Subcutaneous abdominal adipose tissue (tissue), 5 donors: ENCODE measurements around the gene NT5C3B.

Experiments
- H3K27ac ChIP-seq: one replicate; pipeline ENCODE4 v1.7.0; 2013; ENCODE audit warnings: low read depth, mild to moderate bottlenecking, inconsistent platforms, low read length, moderate library complexity
- H3K27me3 ChIP-seq, 5 donors: one replicate each; pipeline ENCODE4 v1.7.0; 2013; ENCODE audit warnings: low read length in 5 of 5, inconsistent platforms in 1 of 5; ENCODE audit not compliant: control insufficient read depth in 5 of 5, insufficient read depth in 4 of 5
- H3K36me3 ChIP-seq, 5 donors: one replicate each; pipeline ENCODE4 v1.7.0; 2013; ENCODE audit warnings: low read length in 5 of 5; ENCODE audit not compliant: control insufficient read depth in 5 of 5, insufficient read depth in 5 of 5
- H3K4me1 ChIP-seq, 5 donors: one replicate each; pipeline ENCODE4 v1.7.0; 2013; ENCODE audit warnings: low read length in 5 of 5, mild to moderate bottlenecking in 3 of 5, moderate library complexity in 1 of 5; ENCODE audit not compliant: control insufficient read depth in 5 of 5, insufficient read depth in 5 of 5
- H3K4me3 ChIP-seq, 5 donors: one replicate each; pipeline ENCODE4 v1.7.0; 2013; ENCODE audit warnings: low read length in 5 of 5, low read depth in 1 of 5
- H3K9ac ChIP-seq, 5 donors: one replicate each; pipeline ENCODE4 v1.7.0; 2013; ENCODE audit warnings: low read length in 5 of 5, mild to moderate bottlenecking in 4 of 5, moderate library complexity in 3 of 5
- H3K9me3 ChIP-seq, 5 donors: one replicate each; pipeline ENCODE4 v1.7.0; 2013; ENCODE audit warnings: low read length in 5 of 5; ENCODE audit not compliant: control insufficient read depth in 5 of 5
- donor health status: healthy.
- donor health status: healthy.
- donor health status: healthy.
- donor health status: healthy.
- donor health status: healthy.

NT5C3B gene

DNA sequence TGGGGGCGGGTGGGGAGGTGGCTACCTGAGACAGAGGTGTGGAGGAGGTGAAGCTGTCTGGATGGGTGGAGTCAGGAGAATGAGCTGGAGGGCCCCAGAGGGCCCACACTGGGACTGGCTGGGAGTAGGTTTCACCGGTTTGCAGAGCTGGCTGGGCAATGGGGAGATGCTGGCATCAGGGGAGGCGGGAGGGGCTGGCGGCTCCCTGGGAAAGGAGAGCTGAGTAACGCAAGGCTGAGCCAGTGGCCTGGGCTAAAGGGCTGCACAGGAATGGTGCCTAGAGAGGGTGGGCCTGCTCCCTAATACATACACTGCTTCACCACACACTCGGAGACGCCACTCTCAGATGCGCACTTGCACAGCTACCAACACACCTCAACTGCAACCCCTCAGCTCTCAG lies 36.7 kb downstream of the NT5C3B start:
- Histone ChIP-seq H3K4me1 (peaks cover 0 to 20% (median 8%) of the 10 kb centered on the region in 5 donors), H3K27ac (no peak overlapping the region), H3K36me3 (no peaks in the 10 kb centered on the region), H3K9ac (no peak overlapping the region), H3K9me3 (no peaks in the 10 kb centered on the region), H3K27me3 (peaks cover 0 to 8% (median 0%) of the 10 kb centered on the region in 5 donors), H3K4me3 (no peak overlapping the region)

DNA sequence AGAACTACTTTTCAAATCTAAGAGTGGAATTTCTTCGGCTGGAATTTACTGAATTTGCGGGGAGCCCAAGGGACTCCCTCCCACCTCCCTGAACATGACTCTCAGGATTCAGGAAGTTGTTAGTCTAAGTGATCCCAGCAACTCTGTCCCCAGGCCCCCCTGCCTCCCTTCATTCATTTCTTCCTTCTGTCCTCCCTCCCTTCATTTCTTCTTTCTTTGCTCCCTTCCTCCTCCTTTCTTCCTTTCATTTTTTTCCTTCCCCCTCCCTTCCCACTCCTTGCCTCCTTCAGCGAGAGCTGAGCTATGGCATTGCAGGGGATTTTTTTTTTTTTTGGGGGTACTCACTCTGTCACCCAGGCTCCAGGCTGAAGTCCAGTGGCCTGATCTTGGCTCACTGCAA lies 38.7 kb downstream of the NT5C3B start:
- peaks cover 0 to 5% (median 0%) of the 10 kb centered on the region in 5 donors for H3K27me3 ChIP-seq
- peaks cover 0 to 21% (median 18%) of the 10 kb centered on the region in 5 donors for H3K4me1 ChIP-seq
- no peak overlapping the region for H3K9ac ChIP-seq
- no peak overlapping the region for H3K4me3 ChIP-seq
- no peak overlapping the region for H3K27ac ChIP-seq
- no peaks in the 10 kb centered on the region for H3K36me3 ChIP-seq
- no peaks in the 10 kb centered on the region for H3K9me3 ChIP-seq

DNA sequence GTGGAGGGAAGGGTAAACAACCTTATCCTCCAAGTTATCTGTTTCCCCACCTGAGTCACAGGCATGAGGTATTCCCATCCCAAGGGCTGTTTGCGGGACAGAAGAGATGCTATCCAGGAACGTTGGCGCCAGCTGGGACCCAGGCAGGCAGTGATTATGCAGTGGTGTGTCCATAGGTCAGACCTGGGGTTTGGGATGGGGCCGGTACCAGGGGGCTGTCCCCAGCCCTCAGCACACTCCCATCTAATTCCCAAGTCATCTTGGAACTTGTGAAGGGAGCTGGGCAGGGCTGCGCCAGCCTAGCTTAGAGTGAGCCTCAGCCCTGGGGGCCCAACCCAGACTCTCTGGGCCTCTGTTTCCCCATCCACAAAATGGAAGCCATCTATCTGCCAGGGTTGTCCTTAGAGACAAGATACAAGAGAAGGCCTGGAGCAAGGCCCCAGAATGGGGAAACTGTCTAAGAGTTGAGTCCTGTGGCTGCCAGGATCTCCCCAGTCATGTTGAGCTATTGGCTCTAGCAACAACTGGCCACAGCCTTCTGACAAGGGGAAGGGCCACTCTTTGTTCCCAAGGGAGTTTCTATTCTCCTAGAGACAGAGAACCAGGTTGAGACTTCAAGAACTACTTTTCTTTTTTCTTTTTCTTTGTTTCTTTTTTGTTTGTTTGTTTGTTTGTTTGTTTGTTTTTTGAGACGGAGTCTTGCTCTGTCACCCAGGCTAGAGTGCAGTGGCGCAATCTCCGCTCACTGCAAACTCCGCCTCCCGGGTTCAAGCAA lies 39.7 kb downstream of the NT5C3B start:
- no peak overlapping the region for H3K9ac ChIP-seq
- peaks cover 0 to 17% (median 16%) of the 10 kb centered on the region in 5 donors for H3K4me1 ChIP-seq
- H3K4me3 ChIP-seq, result no peak overlapping the region
- no peaks in the 10 kb centered on the region for H3K36me3 ChIP-seq
- H3K9me3 ChIP-seq, result no peaks in the 10 kb centered on the region
- H3K27me3 ChIP-seq, result peaks cover 0 to 5% (median 0%) of the 10 kb centered on the region in 5 donors
- H3K27ac ChIP-seq, result no peak overlapping the region

DNA sequence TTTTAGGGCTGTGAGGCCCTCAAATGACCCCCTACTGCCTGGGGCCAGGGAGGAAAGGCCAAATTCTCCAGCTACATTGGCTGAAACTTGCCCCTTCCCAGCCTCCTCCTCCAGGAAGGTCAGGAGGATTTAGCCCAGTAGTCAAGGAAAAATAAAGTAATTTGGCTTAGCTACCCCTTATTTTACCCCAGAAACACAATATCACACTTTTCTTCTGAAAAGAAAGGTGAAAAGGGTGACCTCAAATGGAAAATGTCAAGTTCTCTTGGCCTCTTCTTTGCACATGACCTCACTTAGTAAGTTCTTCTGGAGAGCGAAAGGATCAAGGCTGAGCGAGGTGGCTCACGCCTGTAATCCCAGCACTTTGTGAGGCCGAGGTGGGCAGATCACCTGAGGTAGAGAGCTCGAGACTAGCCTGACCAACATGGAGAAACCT lies 41.5 kb downstream of the NT5C3B start:
- H3K9me3 ChIP-seq, result no peaks in the 10 kb centered on the region
- no peak overlapping the region for H3K27ac ChIP-seq
- H3K4me1 ChIP-seq, result peaks cover 0 to 11% (median 8%) of the 10 kb centered on the region in 5 donors
- H3K36me3 ChIP-seq, result no peaks in the 10 kb centered on the region
- no peaks in the 10 kb centered on the region for H3K27me3 ChIP-seq
- no peak overlapping the region for H3K4me3 ChIP-seq
- no peak overlapping the region for H3K9ac ChIP-seq

DNA sequence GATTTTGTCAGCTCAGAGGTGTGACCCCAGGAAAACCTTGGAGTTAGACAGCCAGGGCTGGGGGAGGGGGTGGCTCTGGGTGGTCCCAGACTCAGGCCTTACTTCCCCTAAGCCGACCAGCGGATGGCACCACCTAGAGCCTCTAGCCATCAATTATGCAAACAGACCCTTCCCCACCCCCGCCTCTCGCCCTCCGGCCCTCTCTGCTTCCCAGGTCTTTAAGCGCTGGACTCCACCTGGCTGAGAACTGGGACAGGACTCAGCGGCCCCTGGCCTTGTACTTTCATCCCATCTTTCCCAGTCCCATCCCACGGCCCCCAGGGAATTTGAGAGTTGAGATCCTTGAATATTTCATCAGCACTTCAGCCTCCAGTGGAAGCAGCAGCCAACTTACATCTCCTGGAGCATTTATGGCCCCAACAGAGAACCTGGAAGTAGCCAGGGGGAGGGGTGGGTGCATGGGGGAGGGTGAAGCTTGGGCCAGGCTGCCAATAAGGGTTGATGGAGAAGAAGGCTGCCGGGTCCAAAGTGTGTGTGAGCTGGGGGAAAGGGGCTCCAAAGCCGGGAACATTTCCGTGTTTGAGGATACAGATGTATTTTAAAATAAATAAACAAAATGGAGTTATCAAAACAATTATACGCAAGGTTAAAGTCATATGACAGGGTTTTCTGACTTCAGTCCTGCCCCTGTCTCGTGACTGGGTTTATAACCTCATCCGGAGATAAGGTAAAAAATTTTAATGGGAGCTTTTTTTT lies 42.1 kb downstream of the NT5C3B start:
- H3K27ac ChIP-seq, result no peak overlapping the region
- H3K9me3 ChIP-seq, result no peaks in the 10 kb centered on the region
- H3K9ac ChIP-seq, result peak overlapping the region in 1 of 5 donors; percentile 37
- H3K4me1 ChIP-seq, result peaks cover 0 to 11% (median 8%) of the 10 kb centered on the region in 5 donors
- no peak overlapping the region for H3K4me3 ChIP-seq
- no peaks in the 10 kb centered on the region for H3K27me3 ChIP-seq
- H3K36me3 ChIP-seq, result no peaks in the 10 kb centered on the region

DNA sequence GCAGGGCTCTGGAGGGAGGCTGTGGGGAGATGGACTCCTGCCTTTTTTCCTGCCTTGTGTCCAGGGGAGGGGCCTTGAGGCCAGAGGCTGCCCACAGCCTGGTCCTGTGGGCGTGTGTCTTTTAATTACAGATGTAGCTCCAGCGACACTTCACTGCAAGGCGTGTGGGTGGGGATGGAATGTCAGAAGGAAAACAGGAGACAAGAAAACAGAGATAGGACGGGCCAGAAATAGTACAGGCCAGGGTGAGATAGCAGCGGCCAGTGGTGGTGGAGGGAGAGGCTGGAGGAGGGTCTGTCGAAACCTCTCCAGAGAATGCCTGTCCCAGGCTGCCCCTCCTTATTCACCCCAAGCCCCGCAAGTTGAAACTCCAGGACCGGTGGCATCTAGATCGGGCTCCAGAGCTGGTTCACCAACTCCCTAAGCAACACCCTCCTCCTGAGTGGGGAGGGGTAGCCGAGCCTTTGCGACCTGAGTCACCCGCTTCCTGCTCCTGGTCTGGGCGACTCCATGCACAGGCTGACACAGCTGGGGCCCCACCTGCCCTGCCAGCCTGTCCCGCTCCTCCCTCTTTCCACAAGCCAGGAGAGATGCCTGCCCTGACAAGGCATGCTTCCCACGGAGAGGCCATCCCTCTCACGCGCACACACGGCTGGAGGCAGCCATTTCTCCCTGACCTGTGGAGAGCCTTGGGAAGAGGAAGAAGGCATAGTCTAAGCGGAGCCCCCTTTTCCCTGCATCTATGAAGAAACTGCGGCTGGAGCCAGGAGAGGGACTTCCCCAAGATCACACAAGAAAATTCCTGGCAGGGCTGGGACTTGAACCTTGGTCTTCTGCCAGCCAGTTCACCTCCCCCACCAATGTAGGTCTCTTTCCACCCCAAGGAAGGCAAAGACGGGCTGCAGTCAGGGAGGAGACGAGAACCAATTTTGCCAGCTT lies 42.9 kb downstream of the NT5C3B start:
- Histone ChIP-seq H3K27me3 (no peaks in the 10 kb centered on the region), H3K9me3 (no peaks in the 10 kb centered on the region), H3K4me3 (no peak overlapping the region), H3K4me1 (peaks cover 0 to 11% (median 8%) of the 10 kb centered on the region in 5 donors), H3K27ac (no peak overlapping the region), H3K36me3 (no peaks in the 10 kb centered on the region), H3K9ac (peak overlapping the region in 1 of 5 donors; percentile 37)

DNA sequence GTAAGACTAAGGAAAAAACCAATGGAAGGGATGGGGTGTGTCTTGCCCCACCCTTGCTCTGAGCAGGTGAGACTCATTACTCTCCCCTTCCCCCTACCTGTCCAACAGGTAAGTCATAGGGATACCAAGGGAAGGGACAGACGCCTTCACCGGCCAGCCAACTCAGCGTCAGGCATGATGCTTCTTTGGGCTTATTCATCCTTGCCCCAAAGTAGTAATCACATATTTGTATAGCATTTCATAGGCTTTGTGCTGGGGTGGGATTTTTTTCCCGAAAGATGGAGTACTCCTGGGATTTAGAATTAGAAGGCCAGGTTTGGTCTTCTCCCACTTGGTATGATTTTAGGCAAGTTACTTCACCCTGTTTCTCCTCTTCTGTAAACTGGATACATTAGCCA lies 49.0 kb downstream of the NT5C3B start:
- peak overlapping the region in 2 of 5 donors; percentile 4 to 42 for H3K4me3 ChIP-seq
- no peaks in the 10 kb centered on the region for H3K27me3 ChIP-seq
- no peaks in the 10 kb centered on the region for H3K36me3 ChIP-seq
- no peak overlapping the region for H3K27ac ChIP-seq
- H3K4me1 ChIP-seq, result peaks cover 2 to 43% (median 34%) of the 10 kb centered on the region in 5 donors
- no peak overlapping the region for H3K9ac ChIP-seq
- no peaks in the 10 kb centered on the region for H3K9me3 ChIP-seq

DNA sequence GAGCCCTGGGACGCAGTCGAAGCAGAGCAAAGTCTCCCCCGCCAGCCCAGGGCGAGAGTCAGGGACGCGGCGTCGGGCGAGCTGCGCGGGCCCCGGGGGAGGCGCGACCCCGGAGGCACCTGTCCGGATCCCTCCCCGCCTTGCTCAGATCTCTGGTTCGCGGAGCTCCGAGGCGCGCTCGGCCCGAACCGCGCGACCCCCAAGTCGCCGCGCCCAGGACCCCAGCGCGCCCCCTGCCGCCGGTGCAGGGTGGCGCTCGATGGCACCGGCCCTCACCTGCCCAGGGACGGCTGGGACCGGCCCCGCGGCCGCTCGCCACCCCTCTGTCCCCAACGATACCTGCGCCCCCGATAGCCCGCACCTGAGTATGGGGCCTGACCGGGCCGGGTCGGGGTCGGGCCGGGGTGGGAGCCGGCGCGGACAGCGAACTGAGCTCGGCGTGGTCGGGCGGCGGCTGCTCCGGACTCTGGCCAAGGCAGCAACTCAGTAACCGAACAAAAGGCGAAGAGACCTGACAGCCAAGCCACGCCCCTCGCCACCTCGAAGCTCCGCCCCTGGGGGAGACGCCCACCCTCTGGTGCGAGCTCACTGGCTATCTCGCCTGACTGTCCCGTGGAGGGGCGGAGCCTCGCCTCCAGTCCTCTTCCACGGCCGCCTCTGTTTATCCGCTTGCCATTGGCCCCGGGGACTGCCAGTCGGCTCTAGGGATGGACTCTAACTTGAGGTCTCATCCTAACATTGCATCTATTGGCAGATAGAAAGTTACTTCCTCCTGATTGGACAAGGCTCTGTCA lies 49.6 kb downstream of the NT5C3B start, which contains the start of gene JUP:
Gene JUP, minus strand, starts transcription at position 485 of the 794 bp plus-strand sequence. CDS start 14,857 bp downstream, outside the sequence.
- Histone ChIP-seq H3K27ac (peak within 1 kb of the TSS; percentile 57), H3K27me3 (no peaks in the 10 kb centered on the region), H3K9me3 (no peaks in the 10 kb centered on the region), H3K36me3 (no peaks in the 10 kb centered on the region), H3K9ac (peak within 1 kb of the TSS in 4 of 5 donors; percentile 63 to 84 (median 72)), H3K4me1 (peaks cover 5 to 49% (median 39%) of the 10 kb centered on the region in 5 donors), H3K4me3 (peak within 1 kb of the TSS; percentile 53 to 84 (median 80))

DNA sequence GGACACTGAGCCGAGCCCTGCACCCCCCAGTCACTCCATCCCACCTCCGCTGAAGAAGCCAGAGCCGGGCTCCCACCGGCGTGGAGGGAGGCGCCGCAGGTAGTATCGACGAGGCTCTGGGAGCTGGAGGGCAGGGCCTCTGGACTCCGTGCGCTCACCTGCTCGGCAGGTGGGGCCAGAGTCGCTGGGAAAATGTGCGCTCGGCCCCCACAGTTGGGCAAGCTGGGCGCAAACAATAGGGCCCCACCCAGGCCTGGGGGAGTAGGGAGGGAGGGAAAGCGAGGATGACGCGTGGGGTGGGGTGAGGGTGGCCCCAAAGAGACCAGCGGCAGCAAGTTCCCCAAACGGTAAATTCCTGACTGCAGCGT lies 50.2 kb downstream of the NT5C3B start:
- Histone ChIP-seq H3K9ac (peak overlapping the region in 4 of 5 donors; percentile 63 to 84 (median 72)), H3K27me3 (no peaks in the 10 kb centered on the region), H3K36me3 (no peaks in the 10 kb centered on the region), H3K4me1 (peaks cover 7 to 53% (median 42%) of the 10 kb centered on the region in 5 donors), H3K27ac (peak overlapping the region; percentile 57), H3K9me3 (no peaks in the 10 kb centered on the region), H3K4me3 (peak overlapping the region; percentile 53 to 84 (median 80))
